Measurements from ENCODE around the gene PIK3R1. TPM values are rescaled to one million over a fixed set of nuclear protein-coding genes. Genes with fewer than 3 reads are reported as not detected.

PIK3R1 gene
- total RNA-seq, 1 experiment from 2014 or later, result 1.7 TPM

GRCh38 chr5:68303754-68304420, 88.3 kb downstream of the PIK3R1 start:
- Histone ChIP-seq H3K4me2 (ENCODE audit: low read length) (no peak overlapping the region), H3K9ac (ENCODE audit: low read length) (no peak overlapping the region), H3K4me3 (ENCODE audit: low read length) (no peak overlapping the region), H3K9me2 (replicated peaks; ENCODE audit: low read length) (no peaks in the 10 kb centered on the region), H3K4me1 (ENCODE audit: insufficient read depth, low read length) (no peaks in the 10 kb centered on the region), H4K20me1 (ENCODE audit: low read length) (no peaks in the 10 kb centered on the region), H2AFZ (ENCODE audit: low read length) (no peak overlapping the region), H3F3A (ENCODE audit: low read length, unreplicated experiment) (no peaks in the 10 kb centered on the region), H3K79me2 (ENCODE audit: low read length) (no peaks in the 10 kb centered on the region), H3K27ac (ENCODE audit: low read length) (no peak overlapping the region), H3K27me3 (ENCODE audit: low read length) (no peaks in the 10 kb centered on the region), H3K9me3 (ENCODE audit: low read length) (no peaks in the 10 kb centered on the region), H3K36me3 (ENCODE audit: low read depth, low read length) (no peaks in the 10 kb centered on the region)
- ChIA-PET CTCF (no interaction called here), POLR2A (ENCODE audit: unreplicated experiment) (no interaction called here)
- TF ChIP-seq, protein P1, sequence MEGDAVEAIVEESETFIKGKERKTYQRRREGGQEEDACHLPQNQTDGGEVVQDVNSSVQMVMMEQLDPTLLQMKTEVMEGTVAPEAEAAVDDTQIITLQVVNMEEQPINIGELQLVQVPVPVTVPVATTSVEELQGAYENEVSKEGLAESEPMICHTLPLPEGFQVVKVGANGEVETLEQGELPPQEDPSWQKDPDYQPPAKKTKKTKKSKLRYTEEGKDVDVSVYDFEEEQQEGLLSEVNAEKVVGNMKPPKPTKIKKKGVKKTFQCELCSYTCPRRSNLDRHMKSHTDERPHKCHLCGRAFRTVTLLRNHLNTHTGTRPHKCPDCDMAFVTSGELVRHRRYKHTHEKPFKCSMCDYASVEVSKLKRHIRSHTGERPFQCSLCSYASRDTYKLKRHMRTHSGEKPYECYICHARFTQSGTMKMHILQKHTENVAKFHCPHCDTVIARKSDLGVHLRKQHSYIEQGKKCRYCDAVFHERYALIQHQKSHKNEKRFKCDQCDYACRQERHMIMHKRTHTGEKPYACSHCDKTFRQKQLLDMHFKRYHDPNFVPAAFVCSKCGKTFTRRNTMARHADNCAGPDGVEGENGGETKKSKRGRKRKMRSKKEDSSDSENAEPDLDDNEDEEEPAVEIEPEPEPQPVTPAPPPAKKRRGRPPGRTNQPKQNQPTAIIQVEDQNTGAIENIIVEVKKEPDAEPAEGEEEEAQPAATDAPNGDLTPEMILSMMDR (conservative IDR thresholded peaks at IDR 0.05; ENCODE audit: low read depth, low read length), result no peak
- no peak for TF ChIP-seq EZH2phosphoT487 (IDR thresholded peaks at IDR 0.05; ENCODE audit: borderline replicate concordance, low read length)
- no TSS peak for BruUV-seq (replicated peaks)
- intact Hi-C loops (cut with micrococcal nuclease), result no loop called here
- ATAC-seq (no peak), DNase-seq (no peak)

- ChIA-PET CTCF (no interaction called here), POLR2A (ENCODE audit: unreplicated experiment) (no interaction called here)
- TF ChIP-seq EZH2 (IDR thresholded peaks at IDR 0.05; ENCODE audit: low read length, unreplicated experiment), result no peak
- TF ChIP-seq EZH2phosphoT487 (IDR thresholded peaks at IDR 0.05; ENCODE audit: borderline replicate concordance, low read length), result no peak
- TF ChIP-seq, protein P1 (conservative IDR thresholded peaks at IDR 0.05; ENCODE audit: low read depth, low read length), result no peak
- ATAC-seq (no peak), DNase-seq (no peak)
- no peak overlapping the region for H3K9ac ChIP-seq (ENCODE audit: low read length)
- H3K4me1 ChIP-seq (ENCODE audit: insufficient read depth, low read length), result no peaks in the 10 kb centered on the region
- no peaks in the 10 kb centered on the region for H3K9me3 ChIP-seq (ENCODE audit: low read length)
- intact Hi-C loops (cut with micrococcal nuclease), result no loop called here
- no peaks in the 10 kb centered on the region for H3K36me3 ChIP-seq (ENCODE audit: low read depth, low read length)
- BruUV-seq (replicated peaks), result no TSS peak
- no peak overlapping the region for H3K27ac ChIP-seq (ENCODE audit: low read length)
- H3K4me2 ChIP-seq (ENCODE audit: low read length), result no peak overlapping the region
- H3K79me2 ChIP-seq (ENCODE audit: low read length), result no peaks in the 10 kb centered on the region
- H3F3A ChIP-seq (ENCODE audit: low read length, unreplicated experiment), result no peaks in the 10 kb centered on the region
- H3K9me2 ChIP-seq (replicated peaks; ENCODE audit: low read length), result no peaks in the 10 kb centered on the region
- H2AFZ ChIP-seq (ENCODE audit: low read length), result no peak overlapping the region
- H3K4me3 ChIP-seq (ENCODE audit: low read length), result no peak overlapping the region
- H3K27me3 ChIP-seq (ENCODE audit: low read length), result no peaks in the 10 kb centered on the region
- H4K20me1 ChIP-seq (ENCODE audit: low read length), result no peaks in the 10 kb centered on the region
Observed at GRCh38 chr5:68304421-68305052, 89.0 kb downstream of the PIK3R1 start.

DNA sequence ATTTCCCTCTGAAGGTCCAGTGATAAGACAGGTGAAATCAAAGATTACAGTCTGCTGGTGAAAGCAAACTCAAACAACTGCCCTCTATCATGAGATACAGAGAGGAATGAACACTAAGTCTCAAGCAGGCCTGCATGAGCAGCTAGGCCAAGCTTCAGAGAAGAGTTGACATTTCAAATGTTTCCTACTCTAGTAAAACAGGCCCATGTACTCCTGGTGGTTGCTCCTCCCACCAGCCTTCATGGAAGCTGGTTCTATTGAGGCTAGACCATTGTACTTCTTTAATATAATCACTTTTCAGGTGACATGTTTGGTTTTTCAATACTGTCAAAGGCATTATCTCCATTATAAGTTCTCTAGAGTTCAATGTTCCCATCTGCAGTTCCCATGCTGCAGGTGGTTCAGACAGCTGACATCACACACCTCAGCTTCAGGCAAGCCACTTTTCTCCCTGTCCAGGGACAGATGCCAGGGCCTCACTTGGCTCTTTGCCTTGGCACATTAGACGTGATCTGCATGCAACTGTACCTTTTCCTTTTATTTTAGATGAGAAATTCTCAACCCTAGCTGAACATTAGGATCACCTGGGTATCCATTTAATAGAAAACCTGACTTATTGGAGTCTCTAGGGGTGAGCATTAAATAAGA, 89.8 kb downstream of the PIK3R1 start:
- H3K4me2 ChIP-seq (ENCODE audit: low read length), result no peak overlapping the region
- DNase-seq (no peak), ATAC-seq (no peak)
- H3K79me2 ChIP-seq (ENCODE audit: low read length), result no peaks in the 10 kb centered on the region
- intact Hi-C loops (cut with micrococcal nuclease), result no loop called here
- no peak overlapping the region for H3K27ac ChIP-seq (ENCODE audit: low read length)
- ChIA-PET CTCF (no interaction called here), POLR2A (ENCODE audit: unreplicated experiment) (no interaction called here)
- H3K9ac ChIP-seq (ENCODE audit: low read length), result no peak overlapping the region
- H3K9me2 ChIP-seq (replicated peaks; ENCODE audit: low read length), result no peaks in the 10 kb centered on the region
- no peak overlapping the region for H3K4me3 ChIP-seq (ENCODE audit: low read length)
- BruUV-seq (replicated peaks), result no TSS peak
- no peaks in the 10 kb centered on the region for H3K4me1 ChIP-seq (ENCODE audit: insufficient read depth, low read length)
- H2AFZ ChIP-seq (ENCODE audit: low read length), result no peak overlapping the region
- H3K9me3 ChIP-seq (ENCODE audit: low read length), result no peaks in the 10 kb centered on the region
- no peaks in the 10 kb centered on the region for H3K36me3 ChIP-seq (ENCODE audit: low read depth, low read length)
- no peaks in the 10 kb centered on the region for H3F3A ChIP-seq (ENCODE audit: low read length, unreplicated experiment)
- no peak for TF ChIP-seq EZH2 (IDR thresholded peaks at IDR 0.05; ENCODE audit: low read length, unreplicated experiment)
- TF ChIP-seq EZH2phosphoT487 (IDR thresholded peaks at IDR 0.05; ENCODE audit: borderline replicate concordance, low read length), result no peak
- TF ChIP-seq, protein P1 (conservative IDR thresholded peaks at IDR 0.05; ENCODE audit: low read depth, low read length), result no peak
- H3K27me3 ChIP-seq (ENCODE audit: low read length), result no peaks in the 10 kb centered on the region
- H4K20me1 ChIP-seq (ENCODE audit: low read length), result no peaks in the 10 kb centered on the region

Data from PC-3 (cell line).